ENCODE measurements around the gene PADI3.
"Not testable (repeated sequence)": the region's sequence is repeated elsewhere in the genome, so short reads cannot be mapped to it uniquely, and the experiment has no call there.

Gene PADI3

GRCh38 chr1:17241011-17241779, 7.7 kb upstream of the PADI3 start:
- not testable (repeated sequence) for DNase-seq (ENCODE audit: low read depth in 2 of 2)

GRCh38 chr1:17241780-17242074, 7.2 kb upstream of the PADI3 start:
- not testable (repeated sequence) for DNase-seq (ENCODE audit: low read depth in 2 of 2)

- DNase-seq (ENCODE audit: low read depth in 2 of 2) = no peak
Measured at GRCh38 chr1:17243274-17243673, 5.6 kb upstream of the PADI3 start.

- no peak for DNase-seq (ENCODE audit: low read depth in 2 of 2)
Measured at GRCh38 chr1:17244821-17245740, 3.8 kb upstream of the PADI3 start.

GRCh38 chr1:17245816-17246325, 3.0 kb upstream of the PADI3 start:
- no peak for DNase-seq (ENCODE audit: low read depth in 2 of 2)

GRCh38 chr1:17246971-17247370, 1.9 kb upstream of the PADI3 start:
- DNase-seq (ENCODE audit: low read depth in 2 of 2) = no peak

GRCh38 chr1:17250601-17251000, 1.7 kb downstream of the PADI3 start:
- DNase-seq (ENCODE audit: low read depth in 2 of 2) = no peak

- DNase-seq (ENCODE audit: low read depth in 2 of 2) = no peak
Measured at GRCh38 chr1:17251246-17251645, 2.3 kb downstream of the PADI3 start.

GRCh38 chr1:17251701-17252376, 2.9 kb downstream of the PADI3 start:
- DNase-seq (ENCODE audit: low read depth in 2 of 2) = no peak

GRCh38 chr1:17255336-17255735, 6.4 kb downstream of the PADI3 start:
- DNase-seq (ENCODE audit: low read depth in 2 of 2) = no peak

- no peak for DNase-seq (ENCODE audit: low read depth in 2 of 2)
Measured at GRCh38 chr1:17258116-17258757, 9.3 kb downstream of the PADI3 start.

GRCh38 chr1:17258758-17259130, 9.8 kb downstream of the PADI3 start:
- DNase-seq (ENCODE audit: low read depth in 2 of 2) = no peak

- DNase-seq (ENCODE audit: low read depth in 2 of 2) = no peak
Measured at GRCh38 chr1:17259233-17259873, 10.5 kb downstream of the PADI3 start.

- DNase-seq (ENCODE audit: low read depth in 2 of 2) = no peak
Measured at GRCh38 chr1:17260264-17260663, 11.4 kb downstream of the PADI3 start.

- DNase-seq (ENCODE audit: low read depth in 2 of 2) = no peak
Measured at GRCh38 chr1:17260738-17261137, 11.8 kb downstream of the PADI3 start.

- no peak for DNase-seq (ENCODE audit: low read depth in 2 of 2)
Measured at GRCh38 chr1:17263936-17264335, 15.0 kb downstream of the PADI3 start.

- DNase-seq (ENCODE audit: low read depth in 2 of 2) = no peak
Measured at GRCh38 chr1:17264470-17264869, 15.6 kb downstream of the PADI3 start.

- no peak for DNase-seq (ENCODE audit: low read depth in 2 of 2)
Measured at GRCh38 chr1:17265162-17265561, 16.3 kb downstream of the PADI3 start.

GRCh38 chr1:17265950-17266349, 17.1 kb downstream of the PADI3 start:
- no peak for DNase-seq (ENCODE audit: low read depth in 2 of 2)

GRCh38 chr1:17270891-17271765, 22.2 kb downstream of the PADI3 start:
- DNase-seq (ENCODE audit: low read depth in 2 of 2) = no peak
